Globus pallidus (tissue), 1 donor: ENCODE data around the gene ARL5C.

Source experiments
- DNase-seq: peaks from one replicate; pipeline ENCODE4 v3.0.0-alpha.2; 2015; ENCODE audit warnings: low spot score

Gene ARL5C

GRCh38 chr17:39167476-39167875 is 1.5 kb upstream of the ARL5C start:
- peak; percentile 68 for DNase-seq

DNA sequence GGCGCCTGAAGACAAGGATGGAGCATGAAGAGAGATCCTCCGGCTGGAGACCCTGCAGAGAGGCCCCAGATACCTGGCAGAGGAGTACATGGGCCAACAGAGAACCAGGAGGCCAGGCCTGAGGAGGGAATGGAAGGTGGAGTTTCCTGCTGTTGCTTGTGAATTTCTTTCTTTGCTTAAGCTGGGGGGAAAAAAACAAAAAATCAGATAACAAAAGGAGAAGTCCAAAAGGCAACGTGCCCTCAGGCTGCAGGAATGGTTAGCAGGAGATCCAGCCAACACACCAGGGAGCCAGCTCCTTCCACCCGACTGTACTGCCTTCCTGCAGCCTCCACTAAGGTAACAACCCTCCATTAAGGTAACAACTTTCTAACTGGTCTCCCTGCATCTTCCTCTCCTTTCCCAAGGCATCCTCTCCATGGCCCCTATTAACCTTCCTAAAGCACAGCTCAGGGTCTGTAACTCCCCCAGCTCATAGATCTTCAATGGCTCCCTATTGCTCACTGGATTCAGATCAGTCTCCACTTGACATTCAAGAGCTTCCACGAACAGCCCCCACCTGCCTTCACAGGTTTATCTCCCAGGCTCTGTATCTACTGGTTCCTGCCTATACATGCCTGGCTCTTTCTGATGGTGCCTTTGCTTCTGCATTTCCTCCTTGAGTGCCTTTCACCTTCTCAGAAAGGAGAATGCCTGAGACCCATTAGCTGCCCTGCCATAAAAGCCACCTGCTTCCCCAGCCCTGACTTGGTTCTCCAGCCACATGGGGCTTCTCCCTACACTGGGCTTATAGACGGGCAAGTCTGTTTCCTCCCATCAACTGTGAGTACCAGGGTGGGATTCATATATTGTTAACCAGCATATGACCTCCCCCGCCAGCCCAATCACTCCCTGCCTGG is 725 bp upstream of the ARL5C start:
- no peak for DNase-seq

GRCh38 chr17:39165178-39165840 is 652 bp downstream of the ARL5C start:
- DNase-seq, result no peak

GRCh38 chr17:39164675-39165143 is 1.3 kb downstream of the ARL5C start:
- peak; percentile 69 for DNase-seq

GRCh38 chr17:39161962-39162361 is 4.0 kb downstream of the ARL5C start:
- no peak for DNase-seq

DNA sequence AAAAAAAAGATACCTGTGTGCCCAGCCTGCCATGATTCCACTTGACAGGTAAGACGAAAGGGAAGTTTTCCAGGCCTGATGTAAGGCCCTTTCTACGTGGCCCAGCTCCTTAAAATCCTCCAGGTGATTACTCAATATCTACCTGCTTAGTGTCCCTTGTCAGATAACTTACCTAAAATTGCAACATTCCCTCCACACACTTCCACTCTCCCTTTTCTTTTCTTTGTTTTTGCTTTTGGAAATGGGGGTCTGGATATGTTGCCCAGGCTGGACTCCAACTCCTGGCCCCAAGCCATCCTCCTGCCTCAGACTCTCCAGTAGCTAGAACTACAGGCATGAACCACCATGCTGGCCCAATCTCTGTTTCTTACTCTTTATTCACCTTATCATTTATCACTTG is 7.3 kb downstream of the ARL5C start:
- no peak for DNase-seq

- no peak for DNase-seq
Observed at GRCh38 chr17:39156491-39156890, 9.5 kb downstream of the ARL5C start.

DNA sequence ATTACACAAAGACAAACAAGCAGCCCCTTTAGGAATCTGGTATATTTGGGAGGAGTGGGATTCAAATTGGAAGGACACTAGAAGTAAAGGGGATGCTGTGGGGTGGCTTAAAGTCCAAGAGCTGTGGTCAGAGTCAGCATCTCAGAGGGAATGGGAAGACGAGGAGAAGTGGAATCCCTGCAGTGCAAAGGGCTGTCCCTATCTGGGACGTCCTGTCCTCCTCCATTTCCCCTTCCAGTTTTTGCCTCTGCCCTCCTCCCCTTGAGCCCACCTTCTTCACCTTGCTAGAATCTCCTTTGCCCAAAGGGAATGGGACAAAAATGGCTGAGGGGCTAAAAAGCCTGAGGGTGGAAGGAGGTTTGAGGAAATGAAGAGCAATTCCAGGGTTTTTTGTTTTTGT is 10.3 kb downstream of the ARL5C start:
- DNase-seq, result no peak

DNA sequence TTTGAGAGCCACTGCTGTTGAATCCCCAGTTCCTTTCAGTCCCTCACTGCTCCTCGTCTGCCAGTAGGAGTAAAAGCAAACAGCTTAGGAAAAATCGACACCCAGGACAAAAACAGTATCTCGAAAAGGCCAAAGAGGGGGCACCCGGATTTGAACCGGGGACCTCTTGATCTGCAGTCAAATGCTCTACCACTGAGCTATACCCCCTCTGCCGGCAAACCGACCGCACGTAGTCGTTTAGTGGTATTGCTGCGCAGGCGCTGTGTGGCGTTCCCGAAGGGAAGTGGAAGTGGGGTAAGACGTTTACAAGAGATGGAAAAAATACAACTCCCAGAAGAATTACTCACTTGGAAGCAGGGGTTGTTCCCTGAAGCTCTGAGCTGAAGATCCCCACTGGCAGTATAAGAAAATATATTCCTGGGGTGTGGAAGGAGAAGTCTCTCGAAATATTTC is 12.3 kb downstream of the ARL5C start:
- peak; percentile 91 for DNase-seq

GRCh38 chr17:39151943-39152818 is 13.8 kb downstream of the ARL5C start:
- no peak for DNase-seq

DNA sequence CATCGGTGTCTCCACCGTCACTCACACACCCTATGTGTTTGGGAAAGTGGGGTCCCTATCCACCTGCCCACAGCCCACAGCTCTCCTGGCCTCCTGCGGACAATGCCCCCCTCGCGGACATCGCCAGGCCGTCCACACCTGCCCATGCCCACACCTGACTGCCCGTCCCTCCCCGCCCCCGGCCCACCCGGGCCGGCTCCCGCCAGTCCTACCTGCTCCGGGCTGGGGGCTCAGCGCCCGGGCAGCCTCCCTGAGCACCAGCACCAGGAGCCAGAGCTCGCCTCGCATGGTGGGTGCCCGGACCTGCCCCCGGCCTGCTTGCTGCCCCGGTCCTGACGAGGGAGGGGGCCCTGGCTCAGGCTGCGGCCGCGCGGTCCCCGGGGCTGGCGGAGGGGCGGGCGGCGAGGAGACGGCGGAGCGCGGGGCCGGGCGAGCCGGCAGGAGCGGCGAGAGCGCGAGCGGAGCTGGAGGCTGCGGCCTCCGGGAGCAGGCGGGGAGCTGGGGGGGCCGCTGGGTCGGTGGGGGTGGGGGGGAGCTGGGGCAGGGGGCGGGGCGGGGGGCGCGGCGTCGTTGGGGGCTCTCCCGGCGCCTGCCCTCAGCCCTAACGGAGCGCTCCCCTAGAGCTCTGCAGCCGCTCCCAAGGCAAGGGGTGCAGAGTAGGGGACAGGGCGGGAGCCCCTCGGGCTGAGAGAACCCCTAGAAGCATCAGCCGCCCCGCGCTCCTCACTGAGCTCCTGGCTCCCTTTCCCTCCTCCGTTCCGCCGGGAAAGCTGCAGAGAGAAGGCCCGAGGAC is 14.6 kb downstream of the ARL5C start, which contains the start of gene PLXDC1:
Gene PLXDC1, minus strand, starts transcription at position 488 of the 793 bp plus-strand sequence. Its CDS starts 200 bp downstream, at position 288.
- no peak for DNase-seq

DNA sequence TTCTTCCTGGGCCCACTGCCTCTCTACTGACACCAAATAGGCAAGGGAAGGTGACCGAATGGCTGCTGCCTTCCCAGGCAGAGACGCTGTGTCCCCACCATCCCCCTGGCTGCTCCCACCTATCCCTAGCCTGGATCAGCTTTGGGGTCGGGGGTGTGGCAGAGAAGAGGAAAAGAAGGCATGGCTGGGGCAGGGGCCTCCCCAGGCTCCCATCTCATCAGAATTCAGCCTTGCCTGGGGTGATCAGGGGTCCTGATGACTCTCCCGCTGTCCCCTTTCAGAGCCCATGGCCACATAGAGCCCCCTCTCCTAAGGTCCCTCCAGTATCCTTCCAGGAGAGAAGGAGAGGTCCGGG is 15.2 kb downstream of the ARL5C start:
- no peak for DNase-seq

DNA sequence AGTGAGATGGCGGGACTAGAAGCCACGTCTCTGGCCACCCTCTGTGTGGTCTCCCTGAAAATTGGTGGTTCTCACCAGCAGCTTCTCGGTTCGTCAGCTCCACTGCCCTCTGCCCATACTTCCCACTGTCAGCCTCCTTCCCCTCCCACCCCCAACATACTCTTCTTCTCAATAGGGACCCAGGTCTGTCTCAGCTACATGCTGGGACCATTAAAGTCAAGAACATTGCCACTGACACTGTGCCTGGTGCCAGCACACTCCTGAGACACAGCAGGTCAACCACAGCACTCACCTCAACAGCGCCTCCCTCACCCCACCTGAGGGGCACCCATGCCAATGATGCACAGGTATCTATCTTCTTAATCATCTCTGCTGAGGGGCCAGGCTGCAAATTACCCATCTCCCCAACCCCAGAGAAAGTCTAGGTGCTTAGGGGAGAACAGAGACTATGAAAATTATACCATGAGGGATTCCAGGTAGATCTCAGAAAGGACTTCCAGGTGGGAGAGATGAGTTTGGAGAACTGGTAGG is 15.8 kb downstream of the ARL5C start:
- no peak for DNase-seq

DNA sequence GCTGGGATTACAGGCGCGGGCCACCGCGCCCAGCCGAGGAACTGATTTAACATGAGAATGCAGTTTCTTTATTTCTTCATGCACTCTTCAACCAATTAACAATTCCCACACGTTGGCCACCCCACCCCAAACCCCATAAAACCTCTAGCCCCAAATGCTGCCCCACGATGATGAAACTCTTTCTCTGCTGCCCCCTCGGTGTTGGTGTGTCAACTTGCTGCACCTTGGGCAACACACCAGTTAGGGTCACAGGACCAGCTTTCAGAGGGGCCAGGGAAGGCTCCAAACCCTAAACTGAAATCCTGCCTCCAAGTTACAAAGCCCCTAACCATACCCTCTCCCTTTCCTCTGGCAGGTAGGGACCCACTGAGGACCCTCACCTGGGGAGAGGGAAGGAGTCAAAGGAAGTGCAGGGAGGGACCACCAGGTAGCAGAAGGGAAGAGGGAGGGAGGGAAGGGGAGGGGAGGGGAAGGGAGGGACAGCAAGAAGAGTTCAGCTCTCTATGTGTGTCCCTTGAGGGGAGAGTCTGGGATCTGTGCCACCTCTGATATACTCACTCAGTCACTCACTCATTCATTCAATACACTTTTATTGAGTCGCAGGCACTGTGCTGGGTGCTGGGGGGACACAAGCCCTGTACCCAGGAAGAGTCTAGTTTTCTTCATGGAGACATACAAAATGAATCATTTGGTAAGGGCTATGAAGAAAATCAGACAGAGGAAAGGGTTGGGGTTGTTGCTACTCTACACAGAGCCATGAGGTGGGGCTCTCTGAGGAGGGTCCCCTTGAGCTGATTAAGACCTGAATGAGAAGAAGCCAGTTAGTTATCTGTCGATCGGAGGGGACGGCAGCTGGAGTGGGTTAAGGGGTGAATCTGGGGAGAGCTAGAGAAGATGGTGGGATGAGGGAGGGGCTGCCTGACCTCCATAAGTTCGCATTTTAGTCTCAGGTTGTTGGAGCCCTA is 18.5 kb downstream of the ARL5C start:
- no peak for DNase-seq

DNA sequence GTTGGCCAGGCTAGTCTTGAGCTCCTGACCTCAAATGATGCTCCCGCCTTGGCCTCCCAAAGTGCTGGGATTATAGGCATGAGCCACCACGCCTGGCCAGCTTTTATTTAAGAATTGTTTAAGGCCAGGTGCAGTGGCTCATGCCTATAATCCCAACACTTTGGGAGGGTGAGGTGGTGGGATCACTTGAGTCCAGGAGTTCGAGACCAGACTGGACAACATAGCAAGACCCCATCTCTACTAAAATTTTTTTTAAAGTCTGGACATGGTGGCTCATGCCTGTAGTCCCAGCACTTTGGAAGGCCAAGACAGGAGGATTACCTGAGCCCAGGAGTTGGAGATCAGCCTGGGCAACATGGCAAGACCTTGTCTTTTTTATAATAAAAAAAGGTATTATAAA is 19.7 kb downstream of the ARL5C start:
- no peak for DNase-seq

- DNase-seq, result no peak
Observed at GRCh38 chr17:39145143-39145542, 20.8 kb downstream of the ARL5C start.

DNA sequence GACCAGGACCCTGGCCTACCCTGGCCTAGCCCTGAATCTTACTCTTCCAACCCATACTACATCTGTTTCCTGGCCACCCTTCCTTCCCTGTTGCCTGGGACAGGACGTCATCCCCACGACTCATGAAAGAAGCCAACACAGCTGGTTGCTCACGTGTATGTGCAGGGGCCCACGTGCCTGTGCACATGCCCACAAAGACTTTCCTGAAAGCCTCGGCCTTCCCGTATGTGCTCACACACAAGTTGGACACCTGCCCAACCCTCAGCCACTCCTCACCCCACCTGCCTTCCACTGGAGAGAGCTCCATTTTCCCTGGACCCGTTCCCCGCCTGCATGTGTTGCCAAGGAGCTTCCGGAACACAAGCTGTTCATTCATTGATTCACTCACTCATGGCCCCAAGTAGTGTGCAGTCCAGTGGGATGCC is 21.5 kb downstream of the ARL5C start:
- DNase-seq, result no peak

DNA sequence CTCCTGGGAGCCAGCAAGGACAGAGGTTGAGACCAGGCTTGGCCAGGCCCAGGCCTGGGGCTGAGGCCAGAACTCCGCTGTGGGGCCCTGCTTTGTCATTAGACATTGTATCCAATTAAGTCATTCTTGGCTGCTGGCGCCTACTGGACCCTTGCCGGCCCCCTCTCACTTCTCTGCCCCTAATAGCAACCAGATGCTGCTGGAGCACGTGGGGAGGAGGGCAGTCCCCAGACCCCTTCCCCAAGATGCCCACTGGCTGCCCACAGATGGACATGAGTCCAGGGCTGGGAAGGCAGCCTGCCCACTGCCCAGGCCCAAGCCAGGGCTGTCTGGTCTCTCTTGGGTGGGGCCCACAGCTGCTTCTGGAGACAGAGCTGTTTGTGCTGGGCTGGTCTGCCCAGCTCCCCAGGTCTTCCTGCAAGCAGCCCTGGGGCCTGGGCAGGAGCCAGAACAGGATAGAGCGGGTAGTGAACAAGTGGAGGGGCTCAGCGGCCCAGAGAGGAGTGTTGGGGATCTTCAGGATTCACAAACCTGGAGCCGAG is 22.3 kb downstream of the ARL5C start:
- DNase-seq, result no peak

DNA sequence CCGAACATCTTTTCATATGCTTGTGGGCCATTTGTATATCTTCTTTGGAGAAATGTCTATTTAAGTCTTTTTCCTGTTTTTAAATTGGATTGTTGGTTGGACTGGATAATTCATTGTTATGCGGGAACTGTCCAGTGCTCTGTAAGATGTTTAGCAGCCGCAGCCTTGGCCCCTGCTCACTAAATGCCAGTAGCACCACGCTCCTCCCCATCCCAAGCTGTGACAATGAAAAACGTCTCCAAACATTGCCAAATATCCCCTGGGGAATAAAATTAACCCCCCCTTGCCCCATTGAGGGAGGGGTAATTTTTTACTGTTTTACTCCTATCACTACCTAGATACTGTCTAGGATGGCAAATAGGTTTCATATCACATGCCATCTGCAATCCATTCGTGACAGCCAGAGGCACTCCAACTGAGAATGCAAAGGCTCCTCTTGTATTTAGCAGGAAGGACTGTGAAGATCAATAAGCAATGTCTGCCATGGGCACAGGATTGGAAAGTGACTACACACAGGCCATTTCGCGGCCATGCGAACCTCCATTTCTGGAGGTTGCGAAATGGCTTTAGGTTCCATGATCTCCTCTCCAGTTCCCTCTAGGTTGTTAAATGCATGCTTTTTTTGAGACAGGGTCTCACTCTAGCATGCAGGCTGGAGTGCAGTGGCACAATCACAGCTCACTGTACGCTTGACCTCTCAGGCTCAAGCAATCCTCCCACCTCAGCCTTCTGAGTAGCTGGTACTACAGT is 23.9 kb downstream of the ARL5C start:
- no peak for DNase-seq
